ENCODE data around the gene DTHD1. TPM values are rescaled to one million over a fixed set of nuclear protein-coding genes. Genes with fewer than 3 reads are reported as not detected.

Gene DTHD1
- total and polyA plus RNA-seq, 5 donors from 2014 or later, result 0.09 to 3.3 (median 0.24) TPM; not detected in 1

DNA sequence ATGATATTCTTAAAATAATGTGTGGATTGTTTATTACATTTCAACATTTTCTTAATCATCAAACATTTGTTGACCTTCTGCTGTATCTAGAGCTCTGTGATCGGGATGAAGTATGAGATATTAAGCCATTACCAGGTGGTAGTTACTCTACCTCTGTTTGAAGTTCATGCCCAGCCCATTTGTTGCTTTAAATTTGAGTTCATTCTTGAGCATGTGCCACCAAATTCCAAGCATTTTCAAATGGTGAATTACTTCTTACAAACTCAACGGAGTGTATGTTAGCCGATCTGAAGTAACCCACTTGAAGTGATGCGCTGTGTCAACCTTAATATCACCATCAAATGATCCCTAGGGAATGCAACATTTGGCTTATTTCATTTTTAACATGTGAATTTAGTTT, 7.3 kb upstream of the DTHD1 start:
- no peak overlapping the region for H3K27ac Mint-ChIP-seq
- Histone ChIP-seq H3K27me3 (ENCODE audit: control insufficient read depth, insufficient read depth, low read length) (no peaks in the 10 kb centered on the region), H3K9me3 (ENCODE audit: control insufficient read depth in 2 of 2, low read length in 2 of 2) (no peaks in the 10 kb centered on the region), H3K27ac (ENCODE audit: insufficient read depth, low read length, poor library complexity, severe bottlenecking) (no peak overlapping the region), H3K4me3 (ENCODE audit: low read depth, low read length) (no peak overlapping the region), H3K4me1 (ENCODE audit: control insufficient read depth, insufficient read depth, low read length, poor library complexity, severe bottlenecking) (no peaks in the 10 kb centered on the region), H3K36me3 (ENCODE audit: control insufficient read depth, insufficient read depth, low read length) (no peaks in the 10 kb centered on the region)
- H3K4me1 Mint-ChIP-seq, result peaks cover 2 to 15% (median 9%) of the 10 kb centered on the region in 4 donors
- no peak for ATAC-seq (ENCODE audit: low read depth in 2 of 2)
- no peaks in the 10 kb centered on the region for H3K36me3 Mint-ChIP-seq
- peaks cover 0 to 2% (median 0%) of the 10 kb centered on the region in 7 donors for H3K9me3 Mint-ChIP-seq
- peaks cover 4% of the 10 kb centered on the region for H3K27me3 Mint-ChIP-seq
- H3K4me3 Mint-ChIP-seq, result no peak overlapping the region
- no peak for DNase-seq

DNA sequence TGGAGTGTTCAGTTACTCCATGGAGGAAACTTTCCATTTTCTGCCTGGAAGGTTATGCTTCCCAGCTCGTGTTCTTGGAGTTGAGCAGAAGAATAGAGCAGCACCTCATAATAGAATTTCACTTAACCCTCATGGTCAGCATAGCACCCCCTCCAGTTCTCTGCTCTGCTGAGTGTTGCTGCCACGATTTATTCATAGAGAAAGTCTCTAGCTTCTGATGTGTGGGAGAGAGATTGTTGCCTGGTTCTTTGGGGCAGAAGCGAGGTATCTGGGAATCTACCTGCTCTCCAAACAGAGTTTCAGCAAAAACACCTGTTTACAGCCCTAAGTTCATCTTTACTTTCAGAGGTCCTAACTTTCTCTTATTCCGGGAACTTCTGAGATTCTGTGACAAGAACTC, 3.9 kb upstream of the DTHD1 start:
- no peaks in the 10 kb centered on the region for H3K9me3 ChIP-seq (ENCODE audit: control insufficient read depth in 2 of 2, low read length in 2 of 2)
- H3K9me3 Mint-ChIP-seq, result peaks cover 0 to 2% (median 0%) of the 10 kb centered on the region in 7 donors
- no peaks in the 10 kb centered on the region for H3K36me3 ChIP-seq (ENCODE audit: control insufficient read depth, insufficient read depth, low read length)
- no peak overlapping the region for H3K27ac ChIP-seq (ENCODE audit: insufficient read depth, low read length, poor library complexity, severe bottlenecking)
- no peaks in the 10 kb centered on the region for H3K27me3 ChIP-seq (ENCODE audit: control insufficient read depth, insufficient read depth, low read length)
- no peak for DNase-seq
- no peaks in the 10 kb centered on the region for H3K4me1 ChIP-seq (ENCODE audit: control insufficient read depth, insufficient read depth, low read length, poor library complexity, severe bottlenecking)
- H3K27ac Mint-ChIP-seq, result peak overlapping the region in 1 of 3 donors; percentile 37
- H3K36me3 Mint-ChIP-seq, result no peaks in the 10 kb centered on the region
- no peak overlapping the region for H3K4me3 Mint-ChIP-seq
- no peak for ATAC-seq (ENCODE audit: low read depth in 2 of 2)
- H3K4me3 ChIP-seq (ENCODE audit: low read depth, low read length), result no peak overlapping the region
- H3K27me3 Mint-ChIP-seq, result no peaks in the 10 kb centered on the region
- H3K4me1 Mint-ChIP-seq, result peaks cover 0 to 24% (median 13%) of the 10 kb centered on the region in 4 donors

- Mint-ChIP-seq H3K4me3 (peak overlapping the region in 1 of 4 donors; percentile 6), H3K36me3 (no peaks in the 10 kb centered on the region), H3K27ac (peak overlapping the region in 1 of 3 donors; percentile 10), H3K27me3 (no peaks in the 10 kb centered on the region), H3K9me3 (peaks cover 0 to 2% (median 0%) of the 10 kb centered on the region in 7 donors), H3K4me1 (peaks cover 0 to 25% (median 13%) of the 10 kb centered on the region in 4 donors)
- H3K27ac ChIP-seq (ENCODE audit: insufficient read depth, low read length, poor library complexity, severe bottlenecking), result no peak overlapping the region
- H3K4me3 ChIP-seq (ENCODE audit: low read depth, low read length), result no peak overlapping the region
- H3K27me3 ChIP-seq (ENCODE audit: control insufficient read depth, insufficient read depth, low read length), result no peaks in the 10 kb centered on the region
- H3K36me3 ChIP-seq (ENCODE audit: control insufficient read depth, insufficient read depth, low read length), result no peaks in the 10 kb centered on the region
- DNase-seq, result peak in 1 of 3 donors; percentile 16
- H3K9me3 ChIP-seq (ENCODE audit: control insufficient read depth in 2 of 2, low read length in 2 of 2), result no peaks in the 10 kb centered on the region
- no peaks in the 10 kb centered on the region for H3K4me1 ChIP-seq (ENCODE audit: control insufficient read depth, insufficient read depth, low read length, poor library complexity, severe bottlenecking)
- ATAC-seq (ENCODE audit: low read depth in 2 of 2), result no peak
Measured at GRCh38 chr4:36278789-36279188, 2.6 kb upstream of the DTHD1 start.

DNA sequence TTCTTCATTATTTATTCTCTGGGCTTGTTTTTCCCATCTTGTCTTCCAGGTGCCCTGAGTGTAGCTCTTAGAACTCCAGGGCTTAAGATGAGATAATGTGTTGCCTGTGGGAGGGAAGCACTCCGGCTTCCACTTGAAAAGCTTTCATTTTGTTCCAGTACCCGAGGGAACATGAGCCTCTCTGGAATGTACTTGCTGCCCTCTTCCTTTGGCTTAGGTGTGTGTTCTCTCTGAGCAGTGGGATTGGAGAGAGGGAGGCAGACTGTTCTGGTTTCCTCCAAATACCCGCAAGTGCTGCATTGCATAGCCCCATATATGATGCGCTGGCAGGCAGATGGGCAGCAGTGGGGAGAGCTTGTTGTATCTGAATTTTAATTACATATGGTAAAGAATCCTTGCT, 861 bp upstream of the DTHD1 start:
- H3K4me3 ChIP-seq (ENCODE audit: low read depth, low read length), result no peak overlapping the region
- no peaks in the 10 kb centered on the region for H3K36me3 ChIP-seq (ENCODE audit: control insufficient read depth, insufficient read depth, low read length)
- no peak overlapping the region for H3K27ac ChIP-seq (ENCODE audit: insufficient read depth, low read length, poor library complexity, severe bottlenecking)
- H3K27me3 ChIP-seq (ENCODE audit: control insufficient read depth, insufficient read depth, low read length), result no peaks in the 10 kb centered on the region
- H3K27me3 Mint-ChIP-seq, result no peaks in the 10 kb centered on the region
- no peak overlapping the region for H3K4me3 Mint-ChIP-seq
- DNase-seq (no peak), ATAC-seq (ENCODE audit: low read depth in 2 of 2) (no peak)
- H3K4me1 ChIP-seq (ENCODE audit: control insufficient read depth, insufficient read depth, low read length, poor library complexity, severe bottlenecking), result peaks cover 2% of the 10 kb centered on the region
- peaks cover 0 to 2% (median 0%) of the 10 kb centered on the region in 7 donors for H3K9me3 Mint-ChIP-seq
- no peaks in the 10 kb centered on the region for H3K36me3 Mint-ChIP-seq
- H3K27ac Mint-ChIP-seq, result peak overlapping the region in 2 of 3 donors; percentile 47 to 94
- H3K9me3 ChIP-seq (ENCODE audit: control insufficient read depth in 2 of 2, low read length in 2 of 2), result no peaks in the 10 kb centered on the region
- peaks cover 11 to 33% (median 15%) of the 10 kb centered on the region in 4 donors for H3K4me1 Mint-ChIP-seq

- Mint-ChIP-seq H3K27me3 (no peaks in the 10 kb centered on the region), H3K4me3 (no peak overlapping the region), H3K36me3 (no peaks in the 10 kb centered on the region), H3K27ac (no peak overlapping the region), H3K9me3 (peaks cover 0 to 8% (median 3%) of the 10 kb centered on the region in 7 donors), H3K4me1 (peaks cover 19 to 39% (median 22%) of the 10 kb centered on the region in 4 donors)
- Histone ChIP-seq H3K4me3 (ENCODE audit: low read depth, low read length) (no peak overlapping the region), H3K27ac (ENCODE audit: insufficient read depth, low read length, poor library complexity, severe bottlenecking) (no peak overlapping the region), H3K9me3 (ENCODE audit: control insufficient read depth in 2 of 2, low read length in 2 of 2) (no peaks in the 10 kb centered on the region), H3K4me1 (ENCODE audit: control insufficient read depth, insufficient read depth, low read length, poor library complexity, severe bottlenecking) (peaks cover 12% of the 10 kb centered on the region), H3K36me3 (ENCODE audit: control insufficient read depth, insufficient read depth, low read length) (no peaks in the 10 kb centered on the region), H3K27me3 (ENCODE audit: control insufficient read depth, insufficient read depth, low read length) (no peaks in the 10 kb centered on the region)
- DNase-seq, result no peak
- no peak for ATAC-seq (ENCODE audit: low read depth in 2 of 2)
Measured at GRCh38 chr4:36282503-36283030, 1.2 kb downstream of the DTHD1 start.

DNA sequence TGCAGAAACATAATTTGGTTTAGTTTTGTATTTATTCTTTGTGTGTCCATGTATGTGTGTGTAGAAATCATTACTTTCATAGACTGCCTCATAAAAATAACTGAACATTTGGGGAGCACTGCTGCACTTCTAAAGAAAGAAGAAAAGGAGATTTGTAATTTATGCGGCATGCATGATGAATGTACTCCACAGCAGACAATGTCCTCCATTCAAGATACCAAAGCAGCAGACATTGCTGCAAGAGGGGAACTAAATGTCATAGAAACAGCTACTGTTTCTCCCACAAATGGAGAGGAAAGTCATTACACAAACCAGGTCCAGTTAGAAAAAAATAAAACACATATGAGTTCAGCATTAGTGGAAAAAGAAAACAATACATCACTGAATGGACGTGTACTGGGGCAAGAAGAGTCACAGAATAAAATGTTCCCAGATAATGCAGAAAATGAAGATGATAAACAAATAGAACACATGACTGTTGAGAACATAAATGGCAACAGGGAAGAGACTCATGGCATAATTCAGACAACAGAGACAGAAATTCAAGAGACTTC, 2.6 kb downstream of the DTHD1 start:
- H3K36me3 Mint-ChIP-seq, result no peaks in the 10 kb centered on the region
- no peak overlapping the region for H3K4me3 Mint-ChIP-seq
- peak overlapping the region in 1 of 3 donors; percentile 27 for H3K27ac Mint-ChIP-seq
- Histone ChIP-seq H3K27me3 (ENCODE audit: control insufficient read depth, insufficient read depth, low read length) (no peaks in the 10 kb centered on the region), H3K9me3 (ENCODE audit: control insufficient read depth in 2 of 2, low read length in 2 of 2) (no peaks in the 10 kb centered on the region), H3K4me3 (ENCODE audit: low read depth, low read length) (no peak overlapping the region), H3K36me3 (ENCODE audit: control insufficient read depth, insufficient read depth, low read length) (no peaks in the 10 kb centered on the region), H3K27ac (ENCODE audit: insufficient read depth, low read length, poor library complexity, severe bottlenecking) (no peak overlapping the region), H3K4me1 (ENCODE audit: control insufficient read depth, insufficient read depth, low read length, poor library complexity, severe bottlenecking) (peaks cover 12% of the 10 kb centered on the region)
- H3K4me1 Mint-ChIP-seq, result peaks cover 17 to 33% (median 19%) of the 10 kb centered on the region in 4 donors
- DNase-seq (no peak), ATAC-seq (ENCODE audit: low read depth in 2 of 2) (no peak)
- H3K9me3 Mint-ChIP-seq, result peaks cover 0 to 10% (median 3%) of the 10 kb centered on the region in 7 donors
- no peaks in the 10 kb centered on the region for H3K27me3 Mint-ChIP-seq

- Histone ChIP-seq H3K9me3 (ENCODE audit: control insufficient read depth in 2 of 2, low read length in 2 of 2) (no peaks in the 10 kb centered on the region), H3K4me3 (ENCODE audit: low read depth, low read length) (peak overlapping the region; percentile 57), H3K27ac (ENCODE audit: insufficient read depth, low read length, poor library complexity, severe bottlenecking) (peak overlapping the region; percentile 80), H3K36me3 (ENCODE audit: control insufficient read depth, insufficient read depth, low read length) (no peaks in the 10 kb centered on the region), H3K27me3 (ENCODE audit: control insufficient read depth, insufficient read depth, low read length) (no peaks in the 10 kb centered on the region), H3K4me1 (ENCODE audit: control insufficient read depth, insufficient read depth, low read length, poor library complexity, severe bottlenecking) (peaks cover 12% of the 10 kb centered on the region)
- DNase-seq (peak; percentile 23 to 95 (median 72)), ATAC-seq (ENCODE audit: low read depth in 2 of 2) (peak; percentile 98)
- H3K9me3 Mint-ChIP-seq, result peaks cover 0 to 10% (median 3%) of the 10 kb centered on the region in 7 donors
- H3K4me3 Mint-ChIP-seq, result peak overlapping the region; percentile 40 to 60 (median 56)
- H3K27ac Mint-ChIP-seq, result peak overlapping the region; percentile 82 to 99 (median 86)
- H3K36me3 Mint-ChIP-seq, result no peaks in the 10 kb centered on the region
- no peaks in the 10 kb centered on the region for H3K27me3 Mint-ChIP-seq
- peaks cover 14 to 24% (median 18%) of the 10 kb centered on the region in 4 donors for H3K4me1 Mint-ChIP-seq
Measured at GRCh38 chr4:36285784-36286480, 4.5 kb downstream of the DTHD1 start.
